Astrocyte (in vitro differentiated cells and primary cell): ENCODE measurements around the gene COL28A1. TPM values are rescaled to one million over a fixed set of nuclear protein-coding genes. Genes with fewer than 3 reads are reported as not detected.

Experiments
- DNase-seq: peaks from one replicate; pipeline ENCODE4 v3.0.0-alpha.2; 2010; ENCODE audit warnings: low read depth
- FAIRE-seq: peaks from 2 replicates; lab custom pipeline; 2011; peaks lifted over from hg19 to GRCh38; lab: Jason Lieb, UNC
- H2AFZ ChIP-seq: 2 replicates; pipeline ENCODE4 v1.6.0; 2012; ENCODE audit warnings: low read depth, low read length, inconsistent platforms
- H3K27ac ChIP-seq: 2 replicates; pipeline ENCODE4 v1.5.1; 2011; ENCODE audit warnings: low read depth, low read length, inconsistent platforms
- H3K27me3 ChIP-seq: 2 replicates; pipeline ENCODE4 v1.6.0; 2011; ENCODE audit warnings: low read length, inconsistent platforms; ENCODE audit not compliant: insufficient read depth
- H3K36me3 ChIP-seq: 2 replicates; pipeline ENCODE4 v1.5.1; 2011; ENCODE audit warnings: low read length, inconsistent platforms; ENCODE audit not compliant: insufficient read depth
- H3K4me1 ChIP-seq: 2 replicates; pipeline ENCODE4 v1.5.1; 2011; ENCODE audit warnings: low read length, inconsistent platforms; ENCODE audit not compliant: insufficient read depth
- H3K4me2 ChIP-seq: 2 replicates; pipeline ENCODE4 v1.6.0; 2012; ENCODE audit warnings: low read length, inconsistent platforms
- H3K4me3 ChIP-seq: 2 replicates; pipeline ENCODE4 v1.5.1; 2011; ENCODE audit warnings: low read depth, mild to moderate bottlenecking, low read length, inconsistent platforms; ENCODE audit not compliant: insufficient read depth
- H3K79me2 ChIP-seq: 2 replicates; pipeline ENCODE4 v1.6.0; 2012; ENCODE audit warnings: mild to moderate bottlenecking, low read length, inconsistent platforms; ENCODE audit not compliant: insufficient read depth
- H3K9ac ChIP-seq: 2 replicates; pipeline ENCODE4 v1.6.0; 2012; ENCODE audit warnings: mild to moderate bottlenecking, low read length, inconsistent platforms
- H3K9me3 ChIP-seq: 2 replicates; pipeline ENCODE4 v1.5.1; 2012; ENCODE audit warnings: low read depth, mild to moderate bottlenecking, low read length, inconsistent platforms; ENCODE audit not compliant: insufficient read depth
- H4K20me1 ChIP-seq: 2 replicates; pipeline ENCODE4 v1.6.0; 2012; ENCODE audit warnings: low read length, inconsistent platforms; ENCODE audit not compliant: insufficient read depth
- H3K27ac Mint-ChIP-seq: one replicate; pipeline ENCODE4 v1.8.0; 2021; ENCODE audit warnings: mild to moderate bottlenecking, mixed read lengths; ENCODE audit not compliant: unreplicated experiment
- H3K27me3 Mint-ChIP-seq: one replicate; pipeline ENCODE4 v1.8.0; 2021; ENCODE audit warnings: low read depth, mixed read lengths; ENCODE audit not compliant: unreplicated experiment
- H3K36me3 Mint-ChIP-seq: one replicate; pipeline ENCODE4 v1.8.0; 2021; ENCODE audit warnings: low read depth, mixed read lengths; ENCODE audit not compliant: unreplicated experiment
- H3K4me1 Mint-ChIP-seq: one replicate; pipeline ENCODE4 v1.8.0; 2021; ENCODE audit warnings: low read depth, mixed read lengths; ENCODE audit not compliant: unreplicated experiment
- H3K4me3 Mint-ChIP-seq: one replicate; pipeline ENCODE4 v1.8.0; 2021; ENCODE audit warnings: mild to moderate bottlenecking, moderate library complexity, mixed read lengths; ENCODE audit not compliant: unreplicated experiment
- H3K9me3 Mint-ChIP-seq: one replicate; pipeline ENCODE4 v1.8.0; 2021; ENCODE audit warnings: mild to moderate bottlenecking, mixed read lengths; ENCODE audit not compliant: unreplicated experiment
- CTCF ChIP-seq: IDR thresholded peaks from 2 replicates; pipeline ENCODE4 v1.5.1; 2011; ENCODE audit warnings: low read depth, mild to moderate bottlenecking, inconsistent platforms, low read length, moderate library complexity; ENCODE audit not compliant: insufficient read depth
- EZH2 ChIP-seq: IDR thresholded peaks from 2 replicates; pipeline ENCODE4 v1.6.1; 2012; ENCODE audit warnings: mild to moderate bottlenecking, low read length, inconsistent platforms; ENCODE audit not compliant: insufficient read depth
- total RNA-seq: library from RNA; stranded (reverse); gene quantifications from 2 replicates; pipeline ENCODE4 v1.2.1, GENCODE V29; 2021

Gene COL28A1
- total RNA-seq, 1 donor from 2014 or later: 0.11 TPM

- Histone ChIP-seq H3K27me3 (no peaks in the 10 kb centered on the region), H3K27ac (no peak overlapping the region), H3K4me1 (no peaks in the 10 kb centered on the region), H3K4me3 (no peak overlapping the region), H4K20me1 (no peaks in the 10 kb centered on the region), H3K4me2 (no peak overlapping the region), H2AFZ (no peak overlapping the region), H3K36me3 (no peaks in the 10 kb centered on the region), H3K79me2 (no peaks in the 10 kb centered on the region), H3K9me3 (no peaks in the 10 kb centered on the region), H3K9ac (no peak overlapping the region)
- Mint-ChIP-seq H3K9me3 (no peaks in the 10 kb centered on the region), H3K27ac (no peak overlapping the region), H3K36me3 (no peaks in the 10 kb centered on the region), H3K27me3 (peaks cover 4% of the 10 kb centered on the region), H3K4me1 (no peaks in the 10 kb centered on the region), H3K4me3 (no peak overlapping the region)
- FAIRE-seq: no peak
- DNase-seq: no peak
- TF ChIP-seq EZH2 (no peak), CTCF (no peak)
These were observed 151.4 kb downstream of the COL28A1 start for GRCh38 chr7:7384228-7384627.

GRCh38 chr7:7375538-7375937, 160.1 kb downstream of the COL28A1 start:
- FAIRE-seq (no peak), DNase-seq (no peak)
- Mint-ChIP-seq H3K4me1 (no peaks in the 10 kb centered on the region), H3K27me3 (peaks cover 4% of the 10 kb centered on the region), H3K27ac (no peak overlapping the region), H3K4me3 (no peak overlapping the region), H3K9me3 (no peaks in the 10 kb centered on the region), H3K36me3 (no peaks in the 10 kb centered on the region)
- H3K79me2 ChIP-seq: no peaks in the 10 kb centered on the region
- no peaks in the 10 kb centered on the region for H3K36me3 ChIP-seq
- no peak overlapping the region for H3K4me3 ChIP-seq
- no peaks in the 10 kb centered on the region for H3K9me3 ChIP-seq
- H3K27me3 ChIP-seq: no peaks in the 10 kb centered on the region
- no peak overlapping the region for H3K9ac ChIP-seq
- no peak overlapping the region for H2AFZ ChIP-seq
- TF ChIP-seq EZH2 (no peak), CTCF (no peak)
- H3K4me2 ChIP-seq: no peak overlapping the region
- no peaks in the 10 kb centered on the region for H4K20me1 ChIP-seq
- no peaks in the 10 kb centered on the region for H3K4me1 ChIP-seq
- H3K27ac ChIP-seq: no peak overlapping the region

GRCh38 chr7:7370076-7370475, 165.6 kb downstream of the COL28A1 start:
- Mint-ChIP-seq H3K4me3 (no peak overlapping the region), H3K4me1 (no peaks in the 10 kb centered on the region), H3K27ac (no peak overlapping the region), H3K9me3 (no peaks in the 10 kb centered on the region), H3K36me3 (no peaks in the 10 kb centered on the region), H3K27me3 (no peaks in the 10 kb centered on the region)
- Histone ChIP-seq H2AFZ (no peak overlapping the region), H3K27ac (no peak overlapping the region), H3K9ac (no peak overlapping the region), H3K36me3 (no peaks in the 10 kb centered on the region), H3K27me3 (no peaks in the 10 kb centered on the region), H3K4me2 (no peak overlapping the region), H3K4me1 (no peaks in the 10 kb centered on the region), H3K79me2 (no peaks in the 10 kb centered on the region), H4K20me1 (no peaks in the 10 kb centered on the region), H3K9me3 (no peaks in the 10 kb centered on the region), H3K4me3 (no peak overlapping the region)
- no peak for FAIRE-seq
- TF ChIP-seq EZH2 (no peak), CTCF (no peak)
- DNase-seq: no peak
